HG03045 (cell line): ENCODE measurements around the gene ZNF598.
"Not testable (repeated sequence)": the region's sequence is repeated elsewhere in the genome, so short reads cannot be mapped to it uniquely, and the experiment has no call there.

Source experiments
- ATAC-seq: cut with Tn5 transposase; IDR thresholded peaks from one replicate; pipeline ENCODE4 v1.9.1; 2021; ENCODE audit warnings: mild to moderate bottlenecking, moderate library complexity; ENCODE audit not compliant: unreplicated experiment

The ZNF598 gene

GRCh38 chr16:2040787-2041522 lies 31.3 kb upstream of the ZNF598 start:
- ATAC-seq = no peak

- ATAC-seq = no peak
Measured at GRCh38 chr16:2040041-2040786, 30.6 kb upstream of the ZNF598 start.

GRCh38 chr16:2039274-2040031 lies 29.8 kb upstream of the ZNF598 start:
- ATAC-seq = no peak

GRCh38 chr16:2038382-2039231 lies 29.0 kb upstream of the ZNF598 start:
- ATAC-seq = no peak

DNA sequence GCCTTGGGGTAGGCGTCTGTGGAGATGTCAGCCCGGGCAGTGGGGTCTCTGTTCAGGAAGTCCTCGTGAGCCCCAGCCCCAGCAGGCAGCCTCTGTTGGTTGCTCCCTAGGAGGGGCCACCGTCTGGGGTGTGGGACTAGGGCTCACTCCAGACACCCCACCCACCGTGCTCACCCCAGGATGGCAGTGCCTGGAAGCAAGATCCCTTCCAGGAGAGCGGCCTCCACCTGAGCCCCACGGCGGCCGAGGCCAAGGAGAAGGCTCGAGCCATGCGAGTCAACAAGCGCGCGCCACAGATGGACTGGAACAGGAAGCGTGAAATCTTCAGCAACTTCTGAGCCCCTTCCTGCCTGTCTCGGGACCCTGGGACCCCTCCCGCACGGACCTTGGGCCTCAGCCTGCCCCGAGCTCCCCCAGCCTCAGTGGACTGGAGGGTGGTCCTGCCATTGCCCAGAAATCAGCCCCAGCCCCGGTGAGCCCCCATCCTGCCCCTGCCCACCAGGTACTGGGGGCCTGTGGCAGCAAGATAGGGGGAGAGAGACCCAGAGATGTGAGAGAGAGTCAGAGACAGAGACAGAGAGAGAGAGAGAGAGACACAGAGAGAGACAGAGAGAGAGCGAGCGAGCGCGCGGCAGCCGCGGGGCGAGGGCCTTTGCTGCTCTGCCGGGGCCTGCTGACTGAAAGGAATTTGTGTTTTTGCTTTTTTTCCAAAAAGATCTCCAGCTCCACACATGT lies 28.2 kb upstream of the ZNF598 start:
- no peak for ATAC-seq

DNA sequence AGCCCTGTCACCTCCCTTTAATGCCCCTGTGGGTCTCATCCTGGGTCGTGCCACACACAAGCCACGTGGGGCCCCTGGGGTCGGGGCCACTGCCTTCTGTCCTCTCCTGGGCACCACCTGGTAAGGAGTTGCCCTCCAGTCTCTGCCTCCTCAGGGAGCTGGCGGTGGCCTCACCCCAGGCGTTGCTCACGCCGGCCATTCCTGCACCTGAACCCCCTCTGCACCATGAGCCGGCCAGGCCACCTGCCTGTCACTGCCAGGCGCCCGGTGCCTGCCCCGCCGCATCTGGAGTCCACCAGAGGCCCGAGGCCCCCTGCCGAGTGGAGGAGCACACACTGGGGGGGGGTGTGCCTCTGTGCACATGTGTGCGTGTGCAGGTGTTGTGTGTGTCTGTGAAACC lies 27.5 kb upstream of the ZNF598 start:
- no peak for ATAC-seq

DNA sequence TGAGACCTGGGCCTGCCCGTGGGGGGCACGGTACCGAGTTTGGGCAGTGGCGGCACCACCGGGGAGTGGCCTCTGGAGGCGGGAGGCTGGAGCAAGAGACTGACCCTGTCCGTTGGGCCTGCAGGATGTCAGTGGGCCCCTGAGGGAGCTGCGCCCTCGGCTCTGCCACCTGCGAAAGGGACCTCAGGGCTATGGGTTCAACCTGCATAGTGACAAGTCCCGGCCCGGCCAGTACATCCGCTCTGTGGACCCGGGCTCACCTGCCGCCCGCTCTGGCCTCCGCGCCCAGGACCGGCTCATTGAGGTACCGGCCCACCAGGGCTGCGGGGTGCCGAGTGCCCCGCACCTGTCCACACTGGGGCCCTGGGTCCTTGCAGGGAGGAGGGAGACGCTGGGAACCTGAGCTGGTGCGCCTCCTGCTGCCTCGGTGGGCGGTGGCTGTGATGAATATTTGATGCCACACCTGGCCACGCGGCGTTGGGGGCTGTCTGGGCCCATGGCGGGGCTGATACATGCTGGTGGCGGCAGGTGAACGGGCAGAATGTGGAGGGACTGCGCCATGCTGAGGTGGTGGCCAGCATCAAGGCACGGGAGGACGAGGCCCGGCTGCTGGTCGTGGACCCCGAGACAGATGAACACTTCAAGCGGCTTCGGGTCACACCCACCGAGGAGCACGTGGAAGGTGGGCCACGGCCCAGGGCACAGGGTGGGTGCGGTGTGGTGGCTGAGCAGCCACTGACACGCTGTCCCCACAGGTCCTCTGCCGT lies 26.8 kb upstream of the ZNF598 start:
- no peak for ATAC-seq

DNA sequence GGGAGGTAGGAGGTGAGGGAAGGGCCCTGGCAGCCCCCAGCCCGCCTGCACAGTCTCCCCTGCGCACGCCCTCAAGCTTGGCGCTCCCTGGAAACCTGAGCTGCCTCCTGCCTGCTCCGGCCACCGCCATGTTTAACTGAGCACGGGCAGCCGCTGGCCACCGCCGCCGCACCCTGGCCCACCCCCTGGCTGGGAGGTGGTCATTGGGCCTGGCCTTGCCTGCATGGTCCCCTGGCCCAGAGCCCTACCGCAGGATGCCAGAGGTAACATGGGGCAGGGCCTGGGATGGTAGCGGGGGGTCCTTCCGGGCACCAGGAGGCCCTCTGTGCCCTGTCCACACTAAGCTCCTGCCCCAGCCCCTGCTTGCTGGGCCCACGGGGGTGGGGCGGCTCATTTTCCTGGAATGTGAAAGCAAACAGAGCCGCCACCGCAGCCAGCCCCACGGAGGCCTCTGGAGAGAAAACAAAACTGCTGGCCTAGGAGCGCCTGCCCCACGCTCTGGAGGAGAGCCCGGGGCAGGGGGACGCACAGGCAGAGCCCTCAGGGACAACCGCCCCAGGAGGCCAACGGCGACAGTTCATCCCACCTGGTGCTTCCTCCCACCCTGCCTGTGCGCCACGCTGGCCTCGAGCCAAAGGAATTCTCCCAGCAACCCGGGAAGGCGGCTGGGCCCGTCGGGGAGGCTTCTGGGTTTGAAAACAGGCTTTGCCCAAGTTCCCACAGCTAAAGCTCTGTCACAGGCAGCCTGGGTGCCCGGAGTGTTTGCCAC lies 26.0 kb upstream of the ZNF598 start:
- ATAC-seq = no peak

- no peak for ATAC-seq
Measured at GRCh38 chr16:2034696-2035430, 25.2 kb upstream of the ZNF598 start.

- ATAC-seq = not testable (repeated sequence)
Measured at GRCh38 chr16:2033909-2034695, 24.5 kb upstream of the ZNF598 start.

- ATAC-seq = no peak
Measured at GRCh38 chr16:2033057-2033908, 23.7 kb upstream of the ZNF598 start.

- no peak for ATAC-seq
Measured at GRCh38 chr16:2032285-2033056, 22.9 kb upstream of the ZNF598 start.

- no peak for ATAC-seq
Measured at GRCh38 chr16:2031081-2031577, 21.5 kb upstream of the ZNF598 start.

GRCh38 chr16:2030036-2030435 lies 20.4 kb upstream of the ZNF598 start:
- no peak for ATAC-seq

DNA sequence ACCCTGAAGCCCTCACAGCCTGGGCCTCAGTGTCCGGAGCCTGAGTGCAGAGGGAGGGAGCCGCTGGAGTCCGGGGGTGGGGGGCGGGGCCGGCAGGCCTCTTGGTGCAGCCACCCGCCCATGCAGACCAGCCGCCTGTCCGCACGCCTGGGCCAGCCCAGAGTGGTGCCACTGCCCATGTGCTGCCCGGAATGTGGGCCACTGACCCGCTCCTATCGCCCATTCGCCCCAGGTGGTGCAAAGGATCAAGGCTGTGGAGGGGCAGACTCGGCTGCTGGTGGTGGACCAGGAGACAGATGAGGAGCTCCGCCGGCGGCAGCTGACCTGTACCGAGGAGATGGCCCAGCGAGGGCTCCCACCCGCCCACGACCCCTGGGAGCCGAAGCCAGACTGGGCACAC lies 19.7 kb upstream of the ZNF598 start:
- ATAC-seq = no peak
